KMS-11 (cell line): Measurements from ENCODE around the gene STUM.

Source experiments
- H2AFZ ChIP-seq: fragments of 200-600 bp; sonication (generic); 2 replicates; pipeline ENCODE4 v1.6.1; 2016; ENCODE audit warnings: antibody characterized with exemption, mixed run types, low read depth
- H3K27ac ChIP-seq: fragments of 200-600 bp; sonication (generic); 2 replicates; pipeline ENCODE4 v1.6.1; 2016; ENCODE audit warnings: mild to moderate bottlenecking, mixed run types
- H3K27me3 ChIP-seq: fragments of 200-600 bp; sonication (generic); 2 replicates; pipeline ENCODE4 v1.6.1; 2017; ENCODE audit warnings: mild to moderate bottlenecking, low read depth, mixed run types, moderate library complexity; ENCODE audit not compliant: insufficient read depth
- H3K36me3 ChIP-seq: fragments of 200-600 bp; sonication (generic); 2 replicates; pipeline ENCODE4 v1.6.1; 2017; ENCODE audit warnings: mild to moderate bottlenecking, mixed run types; ENCODE audit not compliant: insufficient read depth
- H3K4me1 ChIP-seq: fragments of 200-600 bp; sonication (generic); 2 replicates; pipeline ENCODE4 v1.6.1; 2016; ENCODE audit warnings: mild to moderate bottlenecking, low read depth, mixed run types; ENCODE audit not compliant: poor library complexity, severe bottlenecking
- H3K4me2 ChIP-seq: fragments of 200-600 bp; sonication (generic); 2 replicates; pipeline ENCODE4 v1.7.0; 2016; ENCODE audit warnings: mild to moderate bottlenecking, mixed run types
- H3K4me3 ChIP-seq: fragments of 200-600 bp; sonication (generic); IDR thresholded peaks from 2 replicates; pipeline ENCODE4 v1.6.1; 2017; ENCODE audit warnings: low read depth, low read length, mixed read lengths; ENCODE audit not compliant: insufficient read depth
- H3K79me2 ChIP-seq: fragments of 200-600 bp; sonication (generic); 2 replicates; pipeline ENCODE4 v1.6.1; 2016; ENCODE audit warnings: low read depth, mixed run types; ENCODE audit not compliant: insufficient read depth
- H3K9ac ChIP-seq: fragments of 200-600 bp; sonication (generic); 2 replicates; pipeline ENCODE4 v1.6.1; 2016; ENCODE audit warnings: mild to moderate bottlenecking, mixed run types
- H4K20me1 ChIP-seq: fragments of 200-600 bp; sonication (generic); 2 replicates; pipeline ENCODE4 v1.6.1; 2016; ENCODE audit warnings: mild to moderate bottlenecking, mixed run types; ENCODE audit not compliant: insufficient read depth
- CTCF ChIP-seq: fragments of 200-600 bp; sonication (generic); conservative IDR thresholded peaks from 2 replicates; pipeline ENCODE4 v1.6.1; 2017; ENCODE audit warnings: low read depth, mild to moderate bottlenecking, antibody characterized with exemption, low read length, moderate library complexity, mixed read lengths

STUM gene

GRCh38 chr1:226563666-226564065, 15.1 kb downstream of the STUM start:
- H3K4me1 ChIP-seq, result no peaks in the 10 kb centered on the region
- H3K4me3 ChIP-seq, result no peak overlapping the region
- H4K20me1 ChIP-seq, result no peaks in the 10 kb centered on the region
- no peak overlapping the region for H3K9ac ChIP-seq
- H3K27me3 ChIP-seq, result no peaks in the 10 kb centered on the region
- no peak overlapping the region for H3K27ac ChIP-seq
- H2AFZ ChIP-seq, result no peak overlapping the region
- TF ChIP-seq CTCF, result no peak
- H3K4me2 ChIP-seq, result no peak overlapping the region
- no peaks in the 10 kb centered on the region for H3K36me3 ChIP-seq
- H3K79me2 ChIP-seq, result no peaks in the 10 kb centered on the region

GRCh38 chr1:226565476-226565875, 16.9 kb downstream of the STUM start:
- Histone ChIP-seq H3K4me2 (no peak overlapping the region), H2AFZ (no peak overlapping the region), H4K20me1 (no peaks in the 10 kb centered on the region), H3K36me3 (no peaks in the 10 kb centered on the region), H3K4me1 (peaks cover 5% of the 10 kb centered on the region), H3K27ac (no peak overlapping the region), H3K9ac (no peak overlapping the region), H3K79me2 (no peaks in the 10 kb centered on the region), H3K27me3 (no peaks in the 10 kb centered on the region), H3K4me3 (no peak overlapping the region)
- no peak for TF ChIP-seq CTCF

DNA sequence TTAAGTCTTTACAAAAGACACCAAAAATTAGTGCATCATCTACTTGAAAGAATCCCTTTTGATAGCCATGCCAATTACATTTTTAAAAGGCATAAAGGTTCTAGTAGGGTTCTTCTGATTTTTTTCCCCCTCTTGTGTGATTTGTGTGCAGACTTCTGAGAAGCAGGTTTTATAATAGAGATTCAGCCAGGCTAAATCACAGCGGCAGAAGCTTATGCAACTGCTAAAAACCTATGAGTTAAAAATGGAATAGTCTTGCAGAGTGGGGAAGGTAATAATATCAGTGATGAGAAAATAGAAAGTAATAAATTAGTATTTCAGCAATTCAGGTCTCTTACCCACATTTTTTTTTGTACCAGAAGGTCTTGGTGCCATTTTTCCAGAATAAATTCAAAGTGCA, 17.7 kb downstream of the STUM start:
- Histone ChIP-seq H2AFZ (no peak overlapping the region), H3K9ac (no peak overlapping the region), H3K4me3 (no peak overlapping the region), H3K4me1 (peaks cover 5% of the 10 kb centered on the region), H3K36me3 (no peaks in the 10 kb centered on the region), H3K27me3 (no peaks in the 10 kb centered on the region), H3K4me2 (no peak overlapping the region), H3K27ac (no peak overlapping the region), H3K79me2 (no peaks in the 10 kb centered on the region), H4K20me1 (no peaks in the 10 kb centered on the region)
- no peak for TF ChIP-seq CTCF

GRCh38 chr1:226566760-226567159, 18.2 kb downstream of the STUM start:
- no peaks in the 10 kb centered on the region for H3K27me3 ChIP-seq
- no peak overlapping the region for H2AFZ ChIP-seq
- no peaks in the 10 kb centered on the region for H3K36me3 ChIP-seq
- H3K4me3 ChIP-seq, result no peak overlapping the region
- no peak overlapping the region for H3K27ac ChIP-seq
- no peak for TF ChIP-seq CTCF
- H3K79me2 ChIP-seq, result no peaks in the 10 kb centered on the region
- peaks cover 5% of the 10 kb centered on the region for H3K4me1 ChIP-seq
- no peak overlapping the region for H3K4me2 ChIP-seq
- H4K20me1 ChIP-seq, result no peaks in the 10 kb centered on the region
- H3K9ac ChIP-seq, result no peak overlapping the region
